GM21737 (cell line): ENCODE results near the gene UGT1A5.
"Not testable (repeated sequence)": the region's sequence is repeated elsewhere in the genome, so short reads cannot be mapped to it uniquely, and the experiment has no call there.

Experiments used
- ATAC-seq: cut with Tn5 transposase; IDR thresholded peaks from one replicate; pipeline ENCODE4 v1.9.1; 2021; ENCODE audit warnings: mild to moderate bottlenecking, moderate library complexity; ENCODE audit not compliant: unreplicated experiment

Gene UGT1A5

DNA sequence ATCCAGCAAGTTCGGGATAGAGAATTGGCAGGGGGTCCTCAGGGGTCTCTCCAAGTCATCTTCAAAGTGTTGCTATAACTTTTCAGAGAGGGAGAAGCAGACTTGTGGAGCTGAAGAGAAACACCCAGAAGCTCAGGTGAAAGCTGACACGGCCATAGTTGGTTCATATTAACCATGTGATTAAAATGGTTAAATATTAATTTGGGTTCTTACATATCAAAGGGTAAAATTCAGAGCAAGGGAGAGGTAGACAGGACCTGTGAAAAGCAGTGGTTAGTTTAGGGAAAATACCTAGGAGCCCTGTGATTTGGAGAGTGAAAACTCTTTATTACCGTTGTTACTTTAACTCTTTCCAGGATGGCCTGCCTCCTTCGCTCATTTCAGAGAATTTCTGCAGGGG, 20.1 kb upstream of the UGT1A5 start, which contains the start of gene UGT1A6:
TSS of gene UGT1A6 (plus strand) at position 243 of the 400 bp plus-strand sequence. CDS start at position 358, 115 bp downstream.
- ATAC-seq, result no peak

DNA sequence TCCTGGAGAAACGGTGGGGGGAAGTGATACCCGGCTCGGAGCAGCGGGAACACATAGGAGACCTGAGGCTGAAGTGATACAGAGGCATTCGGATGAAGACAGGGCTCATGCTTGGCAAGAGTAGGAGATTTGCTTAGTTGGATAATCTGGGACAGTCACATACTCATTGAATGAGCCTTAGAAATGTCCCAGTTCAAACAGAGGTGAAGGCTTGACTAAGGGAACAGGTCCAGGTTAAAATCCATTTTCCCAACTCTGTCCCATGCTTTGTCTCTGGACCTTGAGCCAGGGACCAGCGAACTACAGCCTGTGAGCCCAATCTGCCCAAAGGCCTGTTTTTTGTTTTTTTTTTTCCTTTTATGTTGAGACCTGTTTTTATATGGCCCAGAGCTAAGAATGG, 18.7 kb upstream of the UGT1A5 start:
- no peak for ATAC-seq

DNA sequence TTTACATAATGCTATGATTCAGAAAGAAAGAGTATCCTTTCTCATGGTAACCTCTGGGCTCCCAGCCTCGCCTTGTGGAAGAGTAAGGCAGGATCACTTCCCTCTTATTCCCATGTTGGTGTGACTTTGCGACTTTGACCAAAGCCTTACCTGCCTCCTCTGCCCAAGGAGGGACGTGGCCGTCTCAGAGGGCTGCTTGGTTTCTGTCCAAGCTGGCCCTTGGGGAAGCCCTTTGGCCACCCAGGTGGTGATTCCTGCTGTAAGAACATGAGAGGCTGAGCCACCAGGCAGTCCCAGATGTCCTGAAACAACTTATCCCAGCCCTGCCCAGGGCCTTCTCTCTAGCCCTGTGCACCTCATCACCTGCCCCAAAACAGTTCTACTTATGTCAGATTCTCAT, 14.0 kb upstream of the UGT1A5 start:
- ATAC-seq, result no peak

DNA sequence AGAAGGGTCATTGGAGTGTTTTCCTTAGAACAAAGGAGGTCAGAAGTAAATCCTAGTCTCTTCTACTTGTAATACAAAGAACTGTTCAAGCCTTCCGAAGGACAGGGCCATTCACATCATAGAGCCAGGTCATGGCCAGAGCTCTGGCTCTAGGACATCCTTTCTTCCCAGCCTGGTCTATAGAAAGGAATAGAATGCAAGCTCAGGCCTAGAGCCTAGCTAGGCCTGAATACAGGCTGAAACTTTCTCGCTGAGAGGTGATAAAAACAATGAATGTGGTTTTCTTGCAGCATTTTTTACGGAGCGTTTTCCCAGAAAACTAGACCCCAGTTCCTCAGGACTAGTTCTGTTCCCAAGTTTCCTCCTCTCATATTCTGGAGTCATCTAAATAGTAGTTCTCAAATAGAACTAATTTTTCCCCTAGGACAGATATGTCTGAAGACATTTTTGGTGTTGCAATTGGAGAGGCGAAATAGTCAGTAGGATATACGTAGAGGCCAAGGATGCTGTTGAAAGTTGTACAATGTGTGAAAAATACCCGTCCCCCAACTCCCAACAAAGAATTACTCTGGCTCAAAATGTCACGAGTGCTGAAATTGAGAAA, 13.2 kb upstream of the UGT1A5 start:
- ATAC-seq, result no peak

DNA sequence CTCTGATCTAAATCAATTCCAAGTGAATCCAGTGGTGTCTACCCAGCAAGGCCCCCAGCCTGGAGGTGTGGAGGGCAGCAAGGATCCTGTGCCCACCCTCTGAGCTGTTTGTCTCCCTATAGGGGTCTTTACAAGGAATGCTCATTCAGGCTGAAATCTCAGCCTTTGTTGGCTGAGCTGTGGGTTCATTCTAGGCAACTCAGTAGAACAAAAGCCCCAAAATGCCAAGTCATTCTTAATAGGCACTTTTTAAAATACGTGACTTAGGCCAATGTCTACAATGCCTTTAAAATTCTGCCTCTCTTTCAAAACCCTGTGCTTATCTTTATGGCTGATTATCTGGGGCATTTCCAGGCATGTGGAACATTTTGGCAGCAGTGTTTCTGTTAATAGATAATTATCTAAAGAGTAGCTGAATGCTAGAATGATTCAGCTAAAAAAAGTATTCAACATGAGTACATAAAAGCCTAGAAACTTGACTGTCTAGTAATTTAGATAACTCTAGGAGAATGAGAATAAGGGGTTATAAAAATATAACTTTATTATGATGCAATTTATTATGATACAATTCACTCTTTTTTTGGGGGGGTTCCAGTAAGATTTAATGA, 12.6 kb upstream of the UGT1A5 start:
- ATAC-seq, result no peak

DNA sequence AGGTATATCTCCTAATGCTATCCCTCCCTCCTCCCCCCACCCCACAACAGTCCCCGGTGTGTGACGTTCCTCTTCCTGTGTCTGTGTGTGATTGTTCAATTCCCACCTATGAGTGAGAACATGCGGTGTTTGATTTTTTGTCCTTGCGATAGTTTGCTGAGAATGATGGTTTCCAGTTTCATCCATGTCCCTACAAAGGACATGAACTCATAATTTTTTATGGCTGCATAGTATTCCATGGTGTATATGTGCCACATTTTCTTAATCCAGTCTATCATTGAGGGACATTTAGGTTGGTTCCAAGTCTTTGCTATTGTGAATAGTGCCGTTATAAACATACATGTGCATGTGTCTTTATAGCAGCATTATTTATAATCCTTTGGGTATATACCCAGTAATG, 11.9 kb upstream of the UGT1A5 start:
- ATAC-seq, result not testable (repeated sequence)

DNA sequence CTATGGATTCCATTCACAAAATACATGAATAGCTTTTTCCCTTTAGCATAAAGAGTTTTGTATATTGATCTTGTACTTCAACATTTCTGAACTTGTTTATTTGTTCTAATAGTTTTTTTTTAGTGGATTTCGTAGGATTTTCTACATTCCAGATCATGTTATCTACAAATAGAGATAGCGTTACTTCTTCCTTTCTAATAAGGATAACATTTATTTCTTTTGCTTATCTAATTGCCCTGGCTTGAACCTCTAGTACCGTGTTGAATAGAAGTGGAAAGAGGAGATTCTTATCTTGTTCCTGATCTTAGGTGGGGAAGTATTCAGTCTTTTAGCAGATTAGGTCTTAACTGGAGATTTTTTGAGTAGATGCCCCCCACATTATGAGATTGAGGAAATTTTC, 10.5 kb upstream of the UGT1A5 start:
- no peak for ATAC-seq

DNA sequence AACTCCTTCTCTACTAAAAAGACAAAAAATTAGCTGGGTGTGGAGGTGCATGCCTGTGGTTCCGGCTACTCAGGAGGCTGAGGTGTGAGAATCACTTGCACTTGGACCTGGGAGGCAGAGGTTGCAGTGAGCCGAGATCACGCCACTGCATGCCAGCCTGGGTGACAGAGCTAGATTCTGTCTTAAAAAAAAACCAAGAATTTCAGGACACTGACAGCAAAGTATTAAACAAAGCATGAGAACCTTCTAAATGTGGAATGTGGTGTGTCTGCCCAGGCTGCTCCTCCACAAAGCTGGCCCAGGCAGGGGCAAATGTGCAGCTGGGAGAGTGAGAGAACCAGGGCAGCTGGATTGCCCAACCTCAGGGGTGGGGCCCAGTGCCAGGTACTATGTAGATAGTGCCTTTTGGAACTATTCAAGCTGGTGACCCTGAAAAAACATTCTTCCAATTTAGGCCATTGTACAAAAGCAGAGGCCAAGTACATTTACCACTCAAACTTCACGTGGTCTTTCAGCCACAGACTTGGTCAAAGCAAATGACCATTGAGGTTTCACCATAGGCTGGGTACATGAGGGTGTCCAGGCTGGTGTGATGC, 6.7 kb upstream of the UGT1A5 start:
- ATAC-seq, result no peak

DNA sequence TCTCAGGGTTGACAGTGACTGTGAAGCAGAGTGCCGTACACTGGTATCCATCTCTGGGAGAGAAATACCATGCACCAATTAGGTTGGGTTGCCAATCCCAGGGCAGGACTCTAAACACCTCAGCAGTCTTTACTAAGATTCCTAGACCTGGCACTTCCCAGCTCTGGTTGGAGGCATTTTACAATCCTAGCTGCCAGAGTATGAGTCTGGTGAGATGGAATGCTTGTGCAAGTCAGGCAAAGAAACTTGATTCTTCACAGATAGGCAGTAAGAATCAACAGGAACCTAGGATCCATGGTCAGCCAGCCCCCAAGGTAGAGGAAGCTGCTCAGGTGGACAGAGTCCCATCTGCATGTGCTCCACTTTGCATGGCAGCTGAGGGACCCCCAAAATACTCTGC, 6.0 kb upstream of the UGT1A5 start:
- ATAC-seq, result no peak

DNA sequence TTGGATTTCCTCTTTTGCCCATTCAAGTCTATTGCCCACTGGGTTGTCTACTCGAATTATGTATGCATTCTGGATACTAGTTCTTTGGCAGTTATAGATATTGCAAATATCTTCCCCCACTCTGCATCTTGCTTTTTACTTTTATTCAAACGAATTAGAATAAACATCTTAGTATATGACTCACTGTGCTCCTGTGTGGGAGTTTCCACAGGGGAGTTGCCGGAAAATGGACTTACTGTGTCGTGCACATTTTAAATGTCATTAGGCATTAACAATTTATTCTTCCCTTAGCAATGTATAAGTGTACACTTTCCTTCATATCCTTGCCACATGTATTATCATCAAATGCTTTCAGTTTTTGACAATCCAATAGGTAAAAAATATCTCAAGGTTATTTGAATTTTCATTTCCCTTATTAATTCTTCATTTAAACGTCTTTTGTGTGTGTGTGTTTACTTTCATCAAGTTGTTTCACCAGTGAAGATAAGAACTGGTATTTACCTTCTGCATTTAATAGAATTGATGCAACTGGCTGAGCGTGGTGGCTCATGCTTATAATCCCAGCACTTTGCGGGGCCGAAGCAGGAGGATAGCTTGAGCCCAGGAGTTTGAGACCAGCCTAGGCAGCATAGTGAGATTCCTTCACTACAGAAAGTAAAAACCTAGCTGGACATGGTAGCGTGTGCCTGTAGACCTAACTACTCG, 4.6 kb upstream of the UGT1A5 start:
- no peak for ATAC-seq

DNA sequence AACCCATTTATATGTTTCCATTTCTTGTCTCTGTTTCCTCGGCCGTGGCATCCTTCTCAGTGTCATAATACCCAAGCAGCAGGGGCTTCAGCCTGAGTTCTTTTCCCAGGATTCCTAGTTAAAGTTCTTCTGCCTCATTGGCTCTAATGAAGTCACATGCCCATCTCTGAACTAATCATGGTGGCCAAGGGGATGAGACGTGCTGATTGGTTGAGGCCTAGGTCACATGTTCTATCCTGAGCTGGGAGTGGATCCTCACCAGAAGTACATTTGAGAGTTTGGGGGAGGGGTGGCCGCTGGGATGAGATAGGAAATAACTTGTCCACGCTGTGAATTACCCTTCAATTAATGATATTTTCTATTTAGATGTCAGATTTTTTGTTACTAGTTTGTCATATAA, 3.8 kb upstream of the UGT1A5 start:
- ATAC-seq, result no peak

DNA sequence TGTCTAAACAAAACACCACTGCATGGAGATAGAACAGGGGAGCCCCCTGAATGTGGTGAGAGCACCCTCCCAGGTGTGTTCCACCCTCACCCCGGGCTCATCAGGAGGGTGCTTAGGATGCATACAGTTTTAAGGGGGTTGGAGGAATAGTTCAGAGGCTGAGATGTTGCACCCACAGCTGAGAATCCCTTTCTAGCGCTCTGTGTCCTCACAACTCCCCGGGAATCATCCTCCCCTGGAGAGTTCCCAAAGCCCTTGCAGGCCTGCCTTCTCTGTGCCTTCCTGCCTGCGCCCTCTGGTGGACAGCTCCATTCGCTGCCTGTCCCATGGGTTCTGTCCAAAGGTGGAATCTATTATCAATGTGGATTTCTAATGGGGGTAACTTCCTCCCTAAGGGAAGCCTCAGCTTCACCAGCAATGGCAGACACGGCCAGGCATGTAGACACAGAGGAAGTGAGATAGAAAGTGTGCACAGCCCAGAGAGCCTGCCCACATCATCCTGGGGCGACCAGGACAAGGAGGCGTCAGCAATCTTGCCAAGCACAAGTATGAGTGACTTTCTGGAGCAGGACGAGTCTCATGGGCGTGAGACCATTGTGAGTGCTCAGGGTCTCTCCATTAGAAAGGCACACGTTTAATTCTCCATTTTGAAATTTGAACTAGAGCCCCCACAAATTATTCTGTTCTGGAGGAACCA, 1.2 kb upstream of the UGT1A5 start:
- no peak for ATAC-seq

DNA sequence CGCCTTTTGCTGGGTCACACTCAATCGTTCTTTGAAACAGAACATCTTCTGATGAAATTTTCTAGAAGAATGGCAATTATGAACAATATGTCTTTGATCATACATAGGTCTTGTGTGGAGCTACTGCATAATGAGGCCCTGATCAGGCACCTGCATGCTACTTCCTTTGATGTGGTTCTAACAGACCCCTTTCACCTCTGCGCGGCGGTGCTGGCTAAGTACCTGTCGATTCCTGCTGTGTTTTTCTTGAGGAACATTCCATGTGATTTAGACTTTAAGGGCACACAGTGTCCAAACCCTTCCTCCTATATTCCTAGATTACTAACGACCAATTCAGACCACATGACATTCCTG, 532 bp downstream of the UGT1A5 start:
- ATAC-seq, result no peak

DNA sequence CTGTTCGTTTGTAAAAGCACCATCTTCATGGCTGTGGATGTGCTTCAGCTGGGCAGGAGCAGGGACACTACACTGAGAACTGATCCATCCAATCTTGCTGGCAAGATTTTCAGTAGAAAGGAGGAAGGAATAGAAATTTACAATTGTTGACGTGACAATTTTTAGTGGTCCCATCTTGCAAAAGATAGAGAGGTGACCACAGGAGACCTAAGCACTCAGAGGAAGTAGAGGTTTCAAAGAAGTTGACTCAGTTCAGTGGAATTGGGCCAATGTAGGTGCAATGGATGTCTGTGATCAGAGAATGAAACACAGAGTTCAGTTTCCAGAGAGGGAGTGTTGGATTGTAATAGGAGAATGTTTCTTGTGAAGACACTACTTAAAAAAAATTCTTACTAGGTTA, 1.4 kb downstream of the UGT1A5 start:
- no peak for ATAC-seq

DNA sequence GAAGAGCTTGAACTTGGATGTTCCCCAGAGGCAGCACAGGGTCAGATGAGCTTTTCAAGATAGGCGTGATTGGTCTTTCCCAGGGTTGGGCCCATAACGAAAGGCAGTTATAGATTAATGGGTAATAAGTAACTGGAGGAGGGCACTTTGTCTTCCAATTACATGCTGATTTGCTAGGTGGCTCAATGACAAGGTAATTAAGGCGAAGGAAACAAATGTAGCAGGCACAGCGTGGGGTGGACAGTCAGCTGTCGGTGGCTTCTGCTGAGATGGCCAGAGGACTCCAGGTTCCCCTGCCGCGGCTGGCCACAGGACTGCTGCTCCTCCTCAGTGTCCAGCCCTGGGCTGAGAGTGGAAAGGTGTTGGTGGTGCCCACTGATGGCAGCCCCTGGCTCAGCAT, 5.8 kb downstream of the UGT1A5 start, which contains the start of gene UGT1A4:
TSS of gene UGT1A4 (plus strand) at position 185 of the 400 bp plus-strand sequence. CDS start at position 270, 85 bp downstream.
- ATAC-seq, result no peak

DNA sequence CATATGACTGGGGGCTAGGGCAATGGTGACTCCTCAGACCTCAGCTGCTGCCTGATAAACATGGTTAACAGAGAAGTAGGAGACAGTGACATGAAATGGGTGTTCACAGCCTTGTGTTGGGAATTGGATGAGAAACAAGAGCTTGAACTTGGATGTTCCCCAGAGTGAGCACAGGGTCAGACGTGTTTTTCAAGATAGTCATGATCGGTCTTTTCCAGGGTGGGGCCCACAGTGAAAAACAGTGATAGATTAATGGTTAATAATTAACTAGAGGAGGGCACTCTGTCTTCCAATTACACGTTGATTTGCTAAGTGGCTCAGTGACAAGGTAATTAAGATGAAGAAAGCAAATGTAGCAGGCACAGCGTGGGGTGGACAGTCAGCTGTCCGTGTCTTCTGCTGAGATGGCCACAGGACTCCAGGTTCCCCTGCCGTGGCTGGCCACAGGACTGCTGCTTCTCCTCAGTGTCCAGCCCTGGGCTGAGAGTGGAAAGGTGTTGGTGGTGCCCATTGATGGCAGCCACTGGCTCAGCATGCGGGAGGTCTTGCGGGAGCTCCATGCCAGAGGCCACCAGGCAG, 16.1 kb downstream of the UGT1A5 start, which contains the start of gene UGT1A3:
TSS of gene UGT1A3 (plus strand) at position 320 of the 579 bp plus-strand sequence. CDS start at position 405, 85 bp downstream.
- ATAC-seq, result no peak

DNA sequence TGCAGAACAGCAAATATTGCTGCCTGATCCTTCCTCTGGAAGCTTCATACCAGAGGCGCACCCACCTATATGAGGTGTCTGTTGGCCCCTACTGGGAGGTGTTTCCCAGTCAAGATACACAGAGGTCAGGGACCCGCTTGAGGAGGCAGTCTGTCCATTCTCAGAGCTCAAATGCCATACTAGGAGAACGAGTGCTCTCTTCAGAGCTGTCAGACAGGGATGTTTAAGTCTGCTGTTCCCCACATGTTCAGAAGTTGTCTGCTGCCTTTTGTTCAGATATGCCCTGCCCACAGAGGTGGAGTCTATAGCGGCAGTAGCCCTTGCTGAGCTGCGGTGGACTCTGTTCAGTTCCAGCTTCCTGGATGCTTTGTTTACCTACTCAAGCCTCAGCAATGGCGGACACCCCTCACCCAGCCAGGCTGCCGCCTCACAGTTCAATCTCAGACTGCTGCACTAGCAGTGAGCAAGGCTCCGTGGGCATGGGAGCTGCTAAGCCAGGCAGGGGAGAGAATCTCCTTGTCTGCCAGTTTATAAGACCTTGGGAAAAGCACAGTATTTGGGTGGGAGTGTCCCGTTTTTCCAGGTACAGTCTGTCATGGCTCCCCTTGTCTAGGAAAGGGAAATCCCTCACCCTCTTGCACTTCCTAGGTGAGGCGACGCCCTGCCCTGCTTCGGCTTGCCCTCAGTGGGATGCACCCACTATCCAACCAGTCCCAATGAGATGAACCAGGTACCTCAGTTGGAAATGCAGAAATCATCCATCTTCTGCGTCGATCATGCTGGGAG, 24.4 kb downstream of the UGT1A5 start:
- ATAC-seq, result not testable (repeated sequence)

DNA sequence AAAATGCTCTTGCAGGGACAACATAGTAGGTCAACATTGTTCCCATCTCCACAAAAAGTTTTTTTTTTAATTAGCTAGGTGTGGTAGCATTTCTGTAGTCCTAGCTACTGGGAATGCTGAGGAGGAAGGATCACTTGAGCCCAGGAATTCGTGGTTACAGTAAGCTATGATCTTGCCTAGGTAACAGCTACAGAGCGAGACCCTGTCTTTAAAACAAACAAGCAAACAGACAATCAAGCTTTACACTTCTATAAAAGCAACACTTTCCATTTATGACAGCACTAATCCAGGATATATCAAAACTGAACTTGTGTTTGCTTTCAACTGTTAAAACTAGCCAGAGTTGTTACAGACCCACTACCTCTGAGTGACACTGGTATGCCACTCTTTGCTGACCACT, 28.2 kb downstream of the UGT1A5 start:
- no peak for ATAC-seq

DNA sequence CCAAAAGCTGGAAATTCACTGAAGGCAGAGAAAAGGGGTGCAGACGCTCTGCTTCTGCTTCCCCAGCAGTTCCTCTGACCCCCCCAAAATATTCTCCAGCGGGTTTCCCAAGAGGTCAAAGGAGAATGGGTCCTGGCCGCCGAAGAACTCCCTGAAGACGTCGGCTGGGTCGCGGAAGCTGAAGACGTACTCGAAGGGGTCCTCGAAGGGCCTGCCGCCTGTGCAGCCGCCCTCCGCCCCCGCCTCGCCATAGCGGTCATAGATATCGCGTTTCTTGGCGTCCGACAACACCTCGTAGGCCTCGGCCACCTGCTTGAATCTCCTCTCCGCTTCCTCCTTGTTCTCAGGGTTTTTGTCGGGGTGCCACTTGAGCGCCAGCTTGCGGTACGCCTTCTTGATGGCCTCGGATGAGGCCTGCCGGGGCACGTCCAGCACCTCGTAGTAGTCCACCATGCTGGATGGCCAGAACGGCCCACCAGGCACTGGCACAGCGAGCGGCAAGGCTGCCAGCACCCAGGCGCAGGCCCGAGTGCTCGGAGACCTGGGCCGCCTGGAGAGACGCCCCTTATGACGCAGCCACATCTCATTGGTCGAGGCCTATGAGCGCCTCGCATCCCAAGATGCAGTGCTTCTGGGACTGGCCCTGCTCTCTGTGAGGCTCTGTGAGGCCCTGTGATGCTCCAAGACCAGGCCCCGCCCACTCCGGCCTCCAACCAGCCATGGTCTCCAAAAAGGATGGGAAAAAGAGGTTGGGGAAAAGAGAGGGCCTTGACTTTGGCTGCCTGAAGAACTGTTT, 31.0 kb downstream of the UGT1A5 start:
- no peak for ATAC-seq
